ENCODE data around the gene ZNF175.
"Not testable (repeated sequence)": the region's sequence is repeated elsewhere in the genome, so short reads cannot be mapped to it uniquely, and the experiment has no call there.

Gene ZNF175

DNA sequence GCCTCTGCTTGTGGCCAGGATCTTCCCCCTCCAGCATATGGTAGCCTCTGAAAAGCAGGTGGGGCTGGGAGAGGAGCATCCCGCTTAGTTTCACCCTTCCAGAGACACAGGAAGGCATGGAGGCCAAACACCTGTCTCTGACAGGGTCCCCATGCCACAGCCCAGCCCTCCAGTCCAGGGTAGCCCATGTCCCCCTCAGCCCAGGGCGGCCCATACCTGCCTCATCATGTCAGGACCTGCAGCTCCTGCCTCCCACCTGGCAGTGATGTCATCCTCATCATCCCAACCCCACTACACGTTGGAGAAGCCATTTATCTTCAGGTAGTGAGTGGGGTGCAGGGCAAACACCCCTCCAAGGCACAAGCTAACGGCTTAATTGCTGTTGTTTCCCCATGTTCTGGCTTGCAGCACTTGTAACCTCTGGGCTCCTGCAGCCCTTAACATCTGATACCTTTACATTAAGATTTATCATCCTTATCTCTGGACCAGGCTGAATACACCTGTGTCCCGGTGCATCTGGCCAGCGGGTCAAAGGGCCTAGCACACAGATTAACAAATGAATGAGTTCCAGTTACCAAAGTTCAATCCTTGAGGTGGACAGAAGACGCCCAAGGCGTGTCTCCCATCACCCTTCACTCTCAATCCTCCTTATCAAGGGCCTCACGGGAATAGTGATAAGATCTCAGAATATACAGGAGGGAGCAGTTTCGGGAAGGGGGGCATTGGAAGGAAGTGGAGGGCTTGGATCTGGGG lies 22.2 kb downstream of the ZNF175 start:
- no peak for DNase-seq

DNA sequence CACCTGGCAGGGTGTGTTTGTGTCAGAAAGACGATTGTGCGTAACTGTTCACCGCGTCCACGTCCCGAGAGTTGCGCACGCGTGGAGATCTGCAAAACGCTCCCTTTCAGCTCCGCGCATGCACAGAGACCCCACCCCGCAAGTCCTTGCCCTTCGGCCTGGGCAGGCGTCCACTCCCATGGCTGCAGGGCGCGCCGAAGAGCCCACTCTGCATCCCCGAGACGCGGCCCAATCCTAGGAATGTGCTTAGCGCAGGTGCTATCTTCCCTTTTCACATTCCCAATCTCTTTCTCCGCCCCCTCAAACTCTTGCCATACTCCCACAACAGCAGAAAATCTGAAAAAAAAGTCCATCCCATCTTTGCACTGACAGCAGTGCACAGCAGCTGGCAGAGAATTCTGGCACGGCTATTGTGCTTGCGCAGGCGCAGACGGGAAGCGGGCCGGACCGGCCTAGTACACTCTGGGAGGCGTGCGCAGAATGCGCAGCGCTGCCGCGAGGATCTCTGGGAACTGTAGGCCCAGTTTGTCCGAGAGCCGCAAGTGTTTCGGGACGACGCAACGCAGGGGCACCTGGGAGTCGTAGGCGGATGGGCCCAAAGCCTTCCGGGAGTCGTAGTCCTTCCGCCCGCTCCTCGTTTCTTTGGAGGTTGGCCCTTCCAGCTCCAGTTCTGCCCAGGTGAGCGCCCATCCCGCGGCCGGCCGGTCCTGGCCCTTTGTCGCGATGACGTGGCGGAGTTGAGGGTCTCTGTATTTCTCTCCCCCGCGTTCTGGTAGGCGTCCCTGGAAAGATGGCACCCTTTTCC lies 23.1 kb downstream of the ZNF175 start:
- peak; percentile 93 to 99 for DNase-seq

DNA sequence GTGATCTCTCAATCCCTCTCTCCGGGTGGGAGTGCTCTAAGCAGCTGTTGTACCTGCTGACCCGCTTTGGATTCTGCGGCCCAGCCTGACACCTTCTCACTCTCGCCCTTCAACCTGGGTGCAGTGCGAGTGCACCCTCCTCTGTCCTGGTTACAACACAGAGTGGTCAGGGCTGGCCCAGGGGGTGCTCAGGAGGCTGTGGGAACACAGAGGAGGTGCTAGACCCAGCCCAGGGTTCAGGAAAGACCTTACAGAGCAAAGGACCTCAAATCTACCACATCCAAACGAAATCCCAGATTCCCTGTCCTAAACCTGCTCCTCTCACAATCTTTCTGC lies 23.7 kb downstream of the ZNF175 start:
- DNase-seq: no peak

DNA sequence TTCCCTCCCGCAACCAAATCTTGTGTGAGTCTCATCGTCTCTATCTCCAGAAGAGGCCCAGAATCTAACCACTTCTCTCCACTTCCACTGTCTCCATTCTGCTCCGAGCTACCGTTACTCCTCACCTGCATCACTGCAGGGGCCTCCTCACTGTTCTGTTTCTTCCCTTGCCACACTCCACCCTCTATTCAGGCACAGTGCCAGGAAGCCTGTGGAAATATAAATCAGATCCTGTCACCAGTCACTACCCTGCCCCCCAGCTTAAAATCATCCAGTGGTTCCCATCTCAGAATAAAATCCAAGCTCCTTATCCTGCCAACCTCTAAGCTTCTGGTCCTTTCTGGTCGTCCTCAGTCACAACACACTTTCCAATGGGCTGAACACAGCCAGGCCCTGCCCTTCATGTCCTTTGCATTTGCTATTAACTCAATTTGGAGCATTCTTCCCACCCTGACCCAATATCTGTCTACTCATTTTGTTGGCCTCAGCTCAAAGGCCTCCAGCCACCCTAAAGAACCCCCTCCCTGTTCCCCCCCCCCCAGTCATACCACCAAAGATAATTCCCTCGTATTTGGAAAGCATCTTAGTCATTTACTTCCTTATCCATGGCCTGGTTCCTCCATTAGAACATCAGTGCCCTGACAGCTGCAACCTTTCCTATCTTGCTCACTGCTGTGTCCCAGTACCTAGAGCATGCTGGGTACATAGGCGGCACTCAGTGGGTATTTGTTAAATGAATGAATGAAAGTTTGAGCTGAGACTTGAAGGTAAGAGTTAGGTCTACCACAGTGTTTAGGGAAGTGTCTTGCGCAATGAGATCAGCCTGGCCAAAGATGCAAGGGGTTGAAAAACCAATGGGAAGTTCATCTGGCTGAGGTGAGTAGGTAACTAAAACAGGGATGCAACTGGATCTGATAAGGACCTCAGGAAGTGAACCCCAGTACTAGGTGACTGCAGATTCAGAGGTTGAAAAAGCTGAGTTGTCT lies 24.4 kb downstream of the ZNF175 start:
- DNase-seq: no peak

DNA sequence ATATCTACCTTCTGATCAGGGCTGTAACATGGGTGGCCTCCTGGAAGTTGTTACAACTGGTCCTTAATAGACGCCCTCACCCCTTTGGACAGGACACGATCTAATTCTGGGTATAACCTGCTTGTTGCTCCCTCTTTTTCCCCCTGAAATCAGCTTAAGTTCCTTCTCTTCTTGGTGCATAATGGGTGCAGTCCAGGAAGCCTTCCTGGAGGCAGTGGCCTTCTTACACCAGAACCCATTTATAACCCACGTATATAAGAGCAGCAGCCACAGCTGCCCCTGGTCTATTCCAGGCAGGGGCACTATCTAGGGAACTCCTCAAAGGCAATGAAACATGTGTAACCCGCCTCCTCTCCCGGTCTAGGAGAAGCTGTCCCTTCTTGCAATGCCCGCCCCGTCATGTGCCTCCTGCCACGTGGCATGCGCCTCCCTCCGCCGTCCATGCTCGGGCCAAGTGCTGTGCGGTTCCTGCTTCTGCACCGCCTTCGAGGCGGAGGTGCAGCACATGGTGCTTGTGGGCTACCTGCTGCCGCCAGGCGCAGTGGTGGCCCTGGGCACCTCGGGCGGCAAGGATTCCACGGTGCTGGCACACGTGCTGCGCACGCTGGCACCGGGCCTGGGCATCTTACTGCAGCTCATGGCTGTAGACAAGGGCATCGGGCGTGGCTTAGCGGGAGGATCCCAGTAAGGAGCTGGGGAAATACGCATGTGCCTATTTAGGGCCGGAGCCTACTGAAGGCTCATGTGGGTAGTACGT lies 27.3 kb downstream of the ZNF175 start:
- no peak for DNase-seq

DNA sequence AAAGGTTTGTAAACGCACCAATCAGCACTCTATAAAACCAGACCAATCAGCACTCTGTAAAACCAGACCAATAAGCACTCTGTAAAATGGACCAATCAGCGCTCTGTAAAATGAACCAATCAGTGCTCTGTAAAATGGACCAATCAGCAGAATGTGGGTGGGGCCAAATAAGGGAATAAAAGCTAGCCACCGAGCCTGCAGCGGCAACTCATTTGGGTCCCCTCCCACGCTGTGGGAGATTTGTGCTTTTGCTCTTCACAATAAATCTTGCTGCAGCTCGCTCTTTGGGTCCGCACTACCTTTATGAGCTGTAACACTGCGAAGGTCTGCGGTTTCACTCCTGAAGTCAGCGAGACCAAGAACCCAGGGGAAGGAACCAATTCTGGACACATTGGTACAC lies 28.0 kb downstream of the ZNF175 start:
- no peak for DNase-seq

DNA sequence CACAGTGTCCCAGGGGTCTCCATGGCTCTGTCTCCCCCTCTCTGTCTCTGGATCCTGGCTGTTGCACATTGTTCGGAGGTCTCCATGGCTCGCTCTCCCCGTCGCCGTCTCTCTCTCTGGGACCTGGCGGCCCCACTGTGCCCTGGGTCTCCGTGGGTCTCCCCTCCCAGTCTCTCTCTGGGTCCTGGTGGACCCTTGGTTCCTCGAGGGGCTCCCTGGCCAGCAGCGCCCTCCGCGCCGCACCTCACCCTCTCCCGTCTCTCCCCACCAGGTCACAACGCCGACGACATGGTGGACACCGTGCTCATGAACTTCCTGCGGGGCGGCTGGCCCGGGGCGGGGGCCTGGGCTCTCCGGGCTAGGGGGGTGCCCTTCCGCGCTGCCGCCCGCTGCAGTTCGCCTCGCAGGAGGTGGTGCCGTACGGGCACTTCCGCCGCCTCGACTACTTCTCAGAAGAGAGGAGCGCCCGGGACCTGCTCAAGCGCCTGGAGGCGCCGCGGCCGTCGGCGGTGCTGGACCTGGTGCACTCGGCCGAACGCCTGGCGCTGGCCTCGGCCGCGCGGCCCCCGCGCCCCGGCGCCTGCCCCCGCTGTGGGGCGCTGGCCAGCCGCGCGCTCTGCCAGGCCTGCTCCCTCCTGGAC lies 30.0 kb downstream of the ZNF175 start:
- no peak for DNase-seq

DNA sequence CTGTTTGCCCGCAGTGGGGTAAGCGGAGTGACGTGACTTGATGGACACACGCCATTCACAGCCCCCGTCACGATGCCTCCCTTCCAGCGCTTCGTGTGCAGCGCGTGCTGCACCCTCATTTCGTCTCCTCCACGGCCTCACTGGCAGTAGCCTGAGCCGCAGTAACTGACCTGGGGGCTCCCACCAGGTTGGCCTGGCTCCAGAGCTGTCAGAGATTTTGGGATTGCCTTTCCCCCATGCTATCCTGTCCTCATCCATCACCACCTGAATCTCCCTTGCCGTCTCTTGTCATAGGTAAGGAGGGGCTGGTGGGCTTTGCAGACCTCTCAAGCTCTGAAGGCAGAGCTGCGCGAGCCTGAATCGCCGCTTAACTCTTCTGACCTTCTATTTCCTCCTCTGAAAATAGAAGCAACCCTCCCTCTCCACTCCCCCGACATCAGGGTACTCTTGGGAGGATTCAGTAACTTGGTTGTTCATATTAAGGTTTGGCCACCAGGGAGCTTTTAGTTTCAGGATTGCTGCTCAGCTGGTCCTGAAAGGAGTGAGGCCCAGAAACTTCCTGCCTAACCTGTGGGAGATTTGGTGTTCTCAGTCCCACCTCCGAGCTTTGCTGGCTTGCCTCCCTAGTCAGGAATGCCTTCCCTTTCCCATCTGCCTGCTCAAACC lies 31.2 kb downstream of the ZNF175 start:
- DNase-seq: no peak

DNA sequence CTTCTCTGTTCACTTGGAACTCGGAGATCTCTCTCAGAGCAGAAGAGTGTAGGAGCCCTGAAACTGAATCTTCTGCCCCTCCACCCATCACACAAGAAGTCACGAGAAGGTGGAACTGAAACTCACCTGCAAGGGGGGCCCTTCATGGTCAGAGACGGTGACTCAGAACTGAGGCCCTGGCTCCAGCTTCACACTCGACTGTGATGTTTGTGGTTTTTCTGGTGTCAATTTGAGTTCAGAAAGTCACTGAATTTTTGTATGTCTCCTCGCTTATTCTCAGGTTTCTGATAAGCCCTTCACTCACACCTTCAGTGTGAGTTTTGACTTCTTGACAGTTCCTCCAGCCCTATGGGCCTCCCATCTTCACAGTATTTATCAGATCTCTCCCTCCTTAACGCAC lies 36.0 kb downstream of the ZNF175 start:
- no peak for DNase-seq

DNA sequence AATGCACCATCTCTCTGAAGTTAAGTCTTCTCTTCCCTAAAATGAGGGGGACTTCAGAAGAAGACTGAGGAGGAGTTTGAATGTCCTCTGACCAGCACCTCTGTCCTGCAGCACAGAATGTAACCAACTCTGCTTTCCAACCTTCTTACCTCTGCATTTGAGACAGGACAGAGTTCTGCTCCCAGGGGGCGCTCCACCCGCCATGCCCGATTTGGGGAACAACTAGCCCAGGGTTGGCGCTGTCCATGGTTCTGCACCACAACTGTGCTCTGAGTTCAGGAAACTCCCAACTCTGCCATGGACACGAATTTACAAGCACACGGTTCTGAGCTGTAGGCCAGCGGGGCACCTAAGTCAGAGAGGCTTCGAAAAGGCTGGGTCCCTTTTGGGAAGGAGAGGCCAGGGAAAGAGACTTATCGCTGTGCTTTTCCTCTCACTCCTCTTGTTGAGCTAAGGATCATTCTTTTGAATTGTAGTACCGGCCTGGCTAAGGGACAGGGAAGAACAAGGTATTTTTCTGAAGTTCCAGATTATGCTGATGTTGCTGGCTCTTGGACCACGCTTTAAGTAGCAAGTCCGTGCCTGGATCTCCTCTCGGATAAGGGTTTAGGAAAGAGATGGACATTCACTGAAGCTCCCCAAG lies 37.0 kb downstream of the ZNF175 start:
- DNase-seq: no peak

DNA sequence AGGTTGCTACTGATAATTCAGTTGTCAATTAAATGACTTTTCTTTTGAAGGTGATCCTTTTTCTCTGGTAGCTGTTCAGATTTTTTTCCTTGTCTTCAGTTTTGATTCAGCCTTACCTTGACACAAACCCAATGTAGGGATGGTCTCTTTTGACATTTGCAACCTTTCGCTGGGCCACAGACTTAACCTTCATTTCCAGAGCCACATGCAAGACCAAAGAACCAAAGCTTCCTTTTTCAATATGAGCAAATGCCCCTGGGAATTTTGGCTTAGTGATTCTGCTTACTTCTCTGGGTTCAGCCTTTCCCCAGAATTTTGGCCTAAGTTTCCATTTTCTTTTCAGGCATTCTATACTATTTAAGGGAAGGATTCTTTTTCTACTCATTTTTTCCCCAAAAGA lies 39.5 kb downstream of the ZNF175 start:
- DNase-seq: no peak

DNA sequence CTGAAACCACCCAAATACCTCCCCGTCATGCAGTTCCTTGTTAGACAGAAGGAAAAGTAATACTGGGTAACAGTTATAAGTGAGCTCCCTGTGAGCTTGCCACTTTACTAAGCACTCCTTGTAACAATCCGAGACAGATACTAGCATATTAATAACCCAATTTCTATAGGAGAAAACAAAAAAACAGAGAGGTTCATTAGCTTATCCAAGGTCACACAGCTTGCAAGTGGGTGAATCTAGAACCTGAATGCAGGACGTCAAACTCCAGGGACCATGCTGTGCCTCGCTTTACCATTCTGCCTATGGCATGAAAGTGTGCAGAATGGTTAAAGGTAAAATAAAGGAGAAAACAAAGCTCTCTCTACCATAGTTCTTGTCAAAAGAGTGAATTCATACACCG lies 43.7 kb downstream of the ZNF175 start:
- DNase-seq: no peak

DNA sequence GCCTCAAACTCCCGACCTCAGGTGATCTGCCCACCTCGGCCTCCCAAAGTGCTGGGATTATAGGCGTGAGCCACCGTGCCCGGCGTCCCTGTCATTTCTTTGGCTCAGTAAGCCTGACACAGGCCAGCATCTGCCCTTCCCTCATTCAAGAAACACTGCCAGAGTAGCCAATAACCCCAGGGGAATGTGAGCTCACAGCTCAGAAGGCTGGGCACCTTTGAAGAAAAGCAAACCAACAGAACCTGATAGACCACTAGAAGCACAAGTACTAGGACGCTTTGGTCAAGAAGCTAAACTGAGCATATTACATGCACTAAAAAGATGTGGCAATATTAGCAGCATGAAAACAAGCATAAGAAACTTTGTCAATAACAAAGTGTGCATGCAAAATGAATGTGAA lies 44.9 kb downstream of the ZNF175 start:
- no peak for DNase-seq

DNA sequence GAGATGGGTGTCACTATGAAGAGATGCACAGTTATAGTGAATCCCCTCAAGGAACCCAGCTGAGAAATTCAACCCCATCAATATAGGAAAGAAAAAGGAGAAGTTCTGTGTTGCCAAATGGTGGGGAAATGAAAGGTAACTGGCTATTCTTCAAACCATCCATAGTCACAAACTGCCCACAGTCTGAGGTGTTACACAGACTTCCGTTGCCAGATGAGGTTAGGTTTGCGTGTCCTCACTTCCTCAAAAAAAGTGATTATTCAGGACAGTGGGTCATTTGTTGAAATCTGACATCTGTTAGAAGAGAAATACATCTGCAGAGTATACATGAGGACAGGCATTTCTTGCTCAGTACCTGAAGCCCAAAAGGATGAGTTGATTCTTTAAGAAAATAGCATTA lies 50.1 kb downstream of the ZNF175 start:
- no peak for DNase-seq

DNA sequence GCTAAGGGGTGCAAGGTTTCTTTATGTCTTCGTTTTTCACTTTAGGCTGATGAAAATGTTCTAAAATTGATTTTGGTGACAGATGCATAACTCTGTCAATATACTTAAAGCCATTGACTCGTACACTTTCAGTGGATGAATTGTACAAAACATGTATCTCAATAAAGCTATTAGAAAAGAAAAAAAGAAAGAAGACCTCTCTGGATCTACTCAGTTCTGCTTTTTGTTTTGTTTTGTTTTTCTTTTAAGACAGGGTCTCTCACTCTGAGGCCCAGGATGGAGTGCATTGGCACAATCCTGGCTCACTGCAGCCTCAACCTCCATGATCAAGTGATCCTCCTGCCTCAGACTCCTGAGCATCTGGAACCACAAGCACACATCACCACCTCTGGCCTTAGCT lies 55.6 kb downstream of the ZNF175 start:
- DNase-seq: no peak

DNA sequence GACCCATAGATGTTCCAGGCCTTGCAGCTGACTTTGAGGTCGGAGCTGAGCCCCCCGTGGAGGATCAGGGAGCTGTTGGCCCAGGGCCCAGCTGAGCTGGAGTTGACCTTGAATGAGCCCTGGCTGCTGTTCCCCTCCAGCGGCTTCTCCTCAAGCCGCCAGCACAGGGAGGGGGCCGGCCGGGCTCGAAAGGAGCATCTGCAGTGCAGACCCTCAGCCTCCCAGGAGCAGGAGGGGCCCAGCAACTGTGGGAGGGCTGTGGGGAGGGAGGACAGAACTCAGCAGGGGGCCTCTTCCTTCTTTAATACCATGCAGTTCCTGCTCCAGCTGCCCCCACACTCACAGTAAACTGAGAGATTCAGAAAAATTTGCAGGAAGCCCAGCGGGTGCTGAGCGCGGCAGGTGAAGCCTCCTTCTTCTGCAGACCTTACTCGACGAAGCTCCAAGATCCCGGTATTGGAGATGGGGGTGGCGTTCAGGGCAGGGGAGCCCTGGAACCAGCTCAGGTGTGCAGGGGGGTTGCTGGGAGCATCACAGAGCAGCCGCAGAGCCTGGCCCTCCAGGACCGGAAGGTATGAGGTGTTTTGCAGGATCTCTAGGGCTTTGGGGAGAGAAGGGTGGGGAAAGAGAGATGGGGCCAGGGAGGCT lies 56.5 kb downstream of the ZNF175 start:
- no peak for DNase-seq

DNA sequence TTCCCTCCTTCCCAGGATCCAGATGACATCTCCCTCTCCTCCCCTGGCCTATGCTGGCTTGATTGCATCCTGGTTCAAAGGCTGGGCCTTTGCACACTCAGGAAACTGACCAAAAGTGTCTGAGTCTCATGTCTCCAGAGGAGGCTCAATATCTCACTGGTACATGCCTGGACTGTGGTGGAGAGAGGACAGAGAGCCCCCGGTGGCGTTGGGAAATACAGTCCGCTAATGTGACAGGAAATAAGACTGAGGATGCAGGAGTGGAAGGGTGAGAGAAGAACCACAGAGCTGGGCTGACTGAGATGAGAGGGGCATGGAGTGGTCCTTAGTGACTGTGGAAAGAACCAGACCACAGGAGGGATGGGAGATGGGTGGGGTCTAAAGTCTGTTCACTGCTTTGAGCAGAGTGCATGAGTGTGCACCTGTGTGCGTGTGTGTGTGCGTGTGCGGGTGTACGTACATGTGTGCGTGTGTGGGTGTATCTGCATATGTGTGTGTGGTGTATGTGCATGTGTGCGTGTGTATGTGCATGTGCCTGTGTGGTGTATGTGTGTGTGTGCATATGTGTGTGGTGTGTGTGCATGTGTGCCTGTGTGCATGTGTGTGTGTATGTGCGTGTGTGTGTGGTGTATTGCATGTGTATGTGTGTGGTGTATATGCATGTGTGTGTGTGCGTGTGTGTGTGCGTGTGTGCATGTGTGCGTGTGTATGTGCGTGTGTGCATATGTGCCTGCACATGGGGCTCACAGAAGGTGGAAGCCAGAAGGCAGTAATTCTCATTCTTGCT lies 57.3 kb downstream of the ZNF175 start:
- no peak for DNase-seq

DNA sequence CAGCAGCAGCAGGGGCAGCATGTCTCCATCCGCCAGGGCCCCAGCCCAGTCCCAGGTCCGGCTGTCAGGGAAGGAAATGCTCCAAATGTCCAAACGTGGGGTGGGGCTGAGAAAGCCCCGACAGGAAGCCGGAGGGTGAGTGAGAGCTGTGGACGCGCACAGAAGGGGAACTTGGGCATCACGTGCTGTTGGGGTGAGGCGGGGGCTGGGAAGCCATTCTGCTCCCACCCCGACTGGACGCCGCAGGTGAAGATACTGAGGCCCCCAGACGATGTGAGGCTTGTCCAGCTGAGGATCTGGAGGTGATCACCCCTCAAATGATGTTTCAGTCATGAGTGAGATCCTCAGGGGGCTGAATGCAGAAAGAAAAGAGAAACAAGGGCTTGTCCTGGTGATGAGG lies 59.2 kb downstream of the ZNF175 start, which contains the start of gene SIGLEC5:
Gene SIGLEC5, minus strand, starts transcription at position 87 of the 400 bp plus-strand sequence. Its CDS starts 66 bp downstream, at position 21.
- DNase-seq: not testable (repeated sequence)

DNA sequence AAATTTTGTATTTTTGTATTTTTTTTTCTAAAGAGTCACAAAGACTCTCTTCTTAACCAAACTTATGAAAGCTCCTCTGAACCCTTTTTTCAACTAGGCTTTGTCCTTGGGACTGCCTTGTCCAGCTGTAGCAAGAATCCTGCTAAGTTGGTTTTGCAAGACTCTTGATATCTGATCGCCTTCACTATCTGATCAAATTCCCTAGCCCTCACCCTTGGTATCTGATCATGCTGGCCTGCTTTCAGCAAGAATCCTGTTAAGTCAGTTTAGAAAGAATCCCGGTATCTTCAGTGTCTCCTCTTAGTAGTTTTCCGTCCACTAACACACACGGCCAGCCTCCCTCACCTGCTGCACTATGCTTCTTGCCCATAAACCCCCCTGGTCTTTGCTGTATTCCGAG lies 61.0 kb downstream of the ZNF175 start:
- DNase-seq: no peak

All from NCI-H524 (cell line).